ENCODE measurements around the gene ZNF470. TPM values are rescaled to one million over a fixed set of nuclear protein-coding genes. Genes with fewer than 3 reads are reported as not detected.

Gene ZNF470
- polyA plus RNA-seq, 1 donor from 2014 or later, result 9.6 TPM

Other genes with a start within 250 kb of the ZNF470 start
- 7.5 and 14.6 TPM in 2 replicates for gene ZNF582, start 173.9 kb upstream of the ZNF470 start, polyA plus RNA-seq
- gene ZNF583, start 163.1 kb upstream of the ZNF470 start, polyA plus RNA-seq, result 31.5 and 39.5 TPM in 2 replicates
- 17.4 and 19.6 TPM in 2 replicates for gene ZNF667, start 90.1 kb upstream of the ZNF470 start, polyA plus RNA-seq
- 30.0 and 31.1 TPM in 2 replicates for gene ZNF471, start 59.6 kb upstream of the ZNF470 start, polyA plus RNA-seq
- gene ZFP28, start 28.5 kb upstream of the ZNF470 start, polyA plus RNA-seq, result 39.9 and 45.1 TPM in 2 replicates
- gene ZNF71, start 27.8 kb downstream of the ZNF470 start, polyA plus RNA-seq, result 28.8 and 38.0 TPM in 2 replicates
- gene SMIM17, start 75.7 kb downstream of the ZNF470 start, polyA plus RNA-seq, result 9.2 and 14.2 TPM in 2 replicates
- not detected in 2 replicates for gene ZNF835, start 104.3 kb downstream of the ZNF470 start, polyA plus RNA-seq